HEK293 (cell line): ENCODE data around the gene PPP1R14C.
A peak's percentile ranks its signal among the peaks of the same experiment; 100 is the strongest.

ENCODE experiments used
- KLF7 ChIP-seq: fragments of 450-650 bp; formaldehyde crosslinking; IDR thresholded peaks from 2 replicates; pipeline ENCODE4 v1.5.1; 2016; ENCODE audit warnings: missing biosample characterization, missing genetic modification characterization, borderline replicate concordance
- RBAK ChIP-seq: fragments of 450-650 bp; formaldehyde crosslinking; IDR thresholded peaks from 2 replicates; pipeline ENCODE4 v1.5.1; 2016; ENCODE audit warnings: missing biosample characterization, missing genetic modification characterization
- SCRT1 ChIP-seq: fragments of 450-650 bp; formaldehyde crosslinking; IDR thresholded peaks from 2 replicates; pipeline ENCODE4 v1.5.1; 2016; ENCODE audit warnings: missing biosample characterization, missing genetic modification characterization, borderline replicate concordance
- SP7 ChIP-seq: fragments of 450-650 bp; formaldehyde crosslinking; IDR thresholded peaks from 2 replicates; pipeline ENCODE4 v1.5.1; 2016; ENCODE audit warnings: missing biosample characterization, missing genetic modification characterization
- TCF7L2 ChIP-seq: IDR thresholded peaks from 2 replicates; pipeline ENCODE4 v1.6.1; 2011; ENCODE audit warnings: low read depth, mild to moderate bottlenecking, inconsistent platforms, low read length, moderate library complexity, borderline replicate concordance
- YY2 ChIP-seq: fragments of 450-650 bp; formaldehyde crosslinking; IDR thresholded peaks from 2 replicates; pipeline ENCODE4 v1.5.1; 2016; ENCODE audit warnings: missing biosample characterization, missing genetic modification characterization
- ZBTB17 ChIP-seq: fragments of 450-650 bp; formaldehyde crosslinking; IDR thresholded peaks from 2 replicates; pipeline ENCODE4 v1.5.1; 2016; ENCODE audit warnings: missing biosample characterization, missing genetic modification characterization
- ZFP3 ChIP-seq: fragments of 450-650 bp; formaldehyde crosslinking; IDR thresholded peaks from 2 replicates; pipeline ENCODE4 v1.5.1; 2016; ENCODE audit warnings: low read depth, missing biosample characterization, missing genetic modification characterization
- ZNF157 ChIP-seq: fragments of 450-650 bp; formaldehyde crosslinking; IDR thresholded peaks from 2 replicates; pipeline ENCODE4 v1.5.1; 2016; ENCODE audit warnings: missing biosample characterization, missing genetic modification characterization
- ZNF2 ChIP-seq: fragments of 450-650 bp; formaldehyde crosslinking; IDR thresholded peaks from 2 replicates; pipeline ENCODE4 v1.5.1; 2016; ENCODE audit warnings: missing biosample characterization, missing genetic modification characterization
- ZNF239 ChIP-seq: fragments of 450-650 bp; formaldehyde crosslinking; IDR thresholded peaks from 2 replicates; pipeline ENCODE4 v1.5.1; 2016; ENCODE audit warnings: missing biosample characterization, missing genetic modification characterization
- ZNF274 ChIP-seq, 2 experiments: fragments of 200-500 bp in 1 of 2; fragments of 450-650 bp in 1 of 2; sonication (Bioruptor generic) in 1 of 2; formaldehyde crosslinking in 1 of 2; IDR thresholded peaks; 2 replicates each; pipeline versions ENCODE4 v1.5.1 to v1.6.1; 2014 to 2016; ENCODE audit warnings: borderline replicate concordance in 1 of 2, inconsistent platforms in 1 of 2, low read length in 1 of 2, missing biosample characterization in 1 of 2, missing genetic modification characterization in 1 of 2
- ZNF366 ChIP-seq: fragments of 450-650 bp; formaldehyde crosslinking; conservative IDR thresholded peaks from 2 replicates; pipeline ENCODE4 v1.5.1; 2016; ENCODE audit warnings: missing biosample characterization, missing genetic modification characterization
- ZNF391 ChIP-seq: fragments of 450-650 bp; formaldehyde crosslinking; IDR thresholded peaks from 2 replicates; pipeline ENCODE4 v1.5.1; 2016; ENCODE audit warnings: low read depth, missing biosample characterization, missing genetic modification characterization, borderline replicate concordance
- ZNF404 ChIP-seq: fragments of 450-650 bp; formaldehyde crosslinking; IDR thresholded peaks from 2 replicates; pipeline ENCODE4 v1.5.1; 2017; ENCODE audit warnings: missing biosample characterization, missing genetic modification characterization
- ZNF544 ChIP-seq: fragments of 450-650 bp; formaldehyde crosslinking; IDR thresholded peaks from 2 replicates; pipeline ENCODE4 v1.5.0; 2017; ENCODE audit warnings: missing biosample characterization, missing genetic modification characterization
- ZNF555 ChIP-seq: fragments of 450-650 bp; formaldehyde crosslinking; conservative IDR thresholded peaks from 2 replicates; pipeline ENCODE4 v1.5.1; 2017; ENCODE audit warnings: missing biosample characterization, mild to moderate bottlenecking, missing genetic modification characterization, inconsistent platforms
- ZNF629 ChIP-seq: fragments of 450-650 bp; formaldehyde crosslinking; IDR thresholded peaks from 2 replicates; pipeline ENCODE4 v1.5.1; 2017; ENCODE audit warnings: missing biosample characterization, missing genetic modification characterization
- ZNF660 ChIP-seq: fragments of 450-650 bp; IDR thresholded peaks from 2 replicates; pipeline ENCODE4 v1.5.1; 2018; ENCODE audit warnings: missing biosample characterization, mild to moderate bottlenecking, missing genetic modification characterization
- ZNF664 ChIP-seq: fragments of 450-650 bp; formaldehyde crosslinking; IDR thresholded peaks from 2 replicates; pipeline ENCODE4 v1.5.1; 2016; ENCODE audit warnings: missing biosample characterization, missing genetic modification characterization
- ZNF701 ChIP-seq: fragments of 450-650 bp; formaldehyde crosslinking; IDR thresholded peaks from 2 replicates; pipeline ENCODE4 v1.5.1; 2016; ENCODE audit warnings: missing biosample characterization, missing genetic modification characterization
- TF ChIP-seq, protein P1 (sequence below): fragments of 450-650 bp; formaldehyde crosslinking; IDR thresholded peaks from 2 replicates; pipeline ENCODE4 v1.5.0; 2017; ENCODE audit warnings: missing biosample characterization, missing genetic modification characterization, borderline replicate concordance
- TF ChIP-seq, protein P2 (sequence below): fragments of 450-650 bp; formaldehyde crosslinking; IDR thresholded peaks from 2 replicates; pipeline ENCODE4 v1.5.1; 2016; ENCODE audit warnings: missing biosample characterization, missing genetic modification characterization
- TF ChIP-seq, protein P3 (sequence below): fragments of 450-650 bp; formaldehyde crosslinking; IDR thresholded peaks from 2 replicates; pipeline ENCODE4 v1.5.1; 2016; ENCODE audit warnings: missing biosample characterization, missing genetic modification characterization
- TF ChIP-seq, protein P4 (sequence below): fragments of 450-650 bp; formaldehyde crosslinking; IDR thresholded peaks from 2 replicates; pipeline ENCODE4 v1.5.1; 2016; ENCODE audit warnings: missing biosample characterization, missing genetic modification characterization
- TF ChIP-seq, protein P5 (sequence below): fragments of 450-650 bp; formaldehyde crosslinking; IDR thresholded peaks from 2 replicates; pipeline ENCODE4 v1.5.1; 2016; ENCODE audit warnings: missing biosample characterization, missing genetic modification characterization
- TF ChIP-seq, protein P6 (sequence below): fragments of 450-650 bp; formaldehyde crosslinking; optimal IDR thresholded peaks from 2 replicates; pipeline ENCODE3; 2016; ENCODE audit warnings: missing biosample characterization, mild to moderate bottlenecking, missing genetic modification characterization

PPP1R14C gene

DNA sequence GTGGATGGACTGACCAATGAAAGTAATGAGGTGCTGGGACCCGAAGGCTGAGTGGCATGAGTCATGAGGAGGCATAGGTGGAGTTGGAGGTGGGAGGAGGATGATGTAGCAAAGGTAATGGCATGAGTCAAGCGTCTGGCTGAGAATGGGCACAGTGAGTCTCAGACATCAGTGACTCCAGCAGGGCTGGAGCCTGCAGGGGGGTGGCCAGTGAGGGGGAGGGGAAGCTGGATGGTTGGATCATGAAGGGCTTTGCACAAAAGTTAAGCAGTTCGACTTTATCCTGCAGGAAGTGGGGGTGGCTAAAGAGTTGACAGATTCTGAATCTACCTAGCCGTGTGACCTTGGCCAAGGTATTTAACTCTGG lies 127.0 kb downstream of the PPP1R14C start (continued):
- TF ChIP-seq, protein P1, sequence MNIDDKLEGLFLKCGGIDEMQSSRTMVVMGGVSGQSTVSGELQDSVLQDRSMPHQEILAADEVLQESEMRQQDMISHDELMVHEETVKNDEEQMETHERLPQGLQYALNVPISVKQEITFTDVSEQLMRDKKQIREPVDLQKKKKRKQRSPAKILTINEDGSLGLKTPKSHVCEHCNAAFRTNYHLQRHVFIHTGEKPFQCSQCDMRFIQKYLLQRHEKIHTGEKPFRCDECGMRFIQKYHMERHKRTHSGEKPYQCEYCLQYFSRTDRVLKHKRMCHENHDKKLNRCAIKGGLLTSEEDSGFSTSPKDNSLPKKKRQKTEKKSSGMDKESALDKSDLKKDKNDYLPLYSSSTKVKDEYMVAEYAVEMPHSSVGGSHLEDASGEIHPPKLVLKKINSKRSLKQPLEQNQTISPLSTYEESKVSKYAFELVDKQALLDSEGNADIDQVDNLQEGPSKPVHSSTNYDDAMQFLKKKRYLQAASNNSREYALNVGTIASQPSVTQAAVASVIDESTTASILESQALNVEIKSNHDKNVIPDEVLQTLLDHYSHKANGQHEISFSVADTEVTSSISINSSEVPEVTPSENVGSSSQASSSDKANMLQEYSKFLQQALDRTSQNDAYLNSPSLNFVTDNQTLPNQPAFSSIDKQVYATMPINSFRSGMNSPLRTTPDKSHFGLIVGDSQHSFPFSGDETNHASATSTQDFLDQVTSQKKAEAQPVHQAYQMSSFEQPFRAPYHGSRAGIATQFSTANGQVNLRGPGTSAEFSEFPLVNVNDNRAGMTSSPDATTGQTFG (tag by site-specific recombination), result no peak
- TF ChIP-seq ZNF2 (tag by site-specific recombination), result peak; percentile 23; the same call in 1 of the 2 replicates
- no peak for TF ChIP-seq ZNF404 (tag by site-specific recombination)
- TF ChIP-seq RBAK, result no peak
- no peak for TF ChIP-seq ZNF555
- TF ChIP-seq SCRT1 (tag by site-specific recombination), result no peak
- TF ChIP-seq, protein P2, sequence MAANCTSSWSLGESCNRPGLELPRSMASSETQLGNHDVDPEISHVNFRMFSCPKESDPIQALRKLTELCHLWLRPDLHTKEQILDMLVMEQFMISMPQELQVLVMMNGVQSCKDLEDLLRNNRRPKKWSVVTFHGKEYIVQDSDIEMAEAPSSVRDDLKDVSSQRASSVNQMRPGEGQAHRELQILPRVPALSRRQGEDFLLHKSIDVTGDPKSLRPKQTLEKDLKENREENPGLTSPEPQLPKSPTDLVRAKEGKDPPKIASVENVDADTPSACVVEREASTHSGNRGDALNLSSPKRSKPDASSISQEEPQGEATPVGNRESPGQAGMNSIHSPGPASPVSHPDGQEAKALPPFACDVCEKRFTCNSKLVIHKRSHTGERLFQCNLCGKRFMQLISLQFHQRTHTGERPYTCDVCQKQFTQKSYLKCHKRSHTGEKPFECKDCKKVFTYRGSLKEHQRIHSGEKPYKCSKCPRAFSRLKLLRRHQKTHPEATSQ (tag by site-specific recombination), result no peak
- TF ChIP-seq ZNF366 (tag by site-specific recombination), result peak; percentile 82; the same call in 1 of the 2 replicates
- no peak for TF ChIP-seq ZNF274 (IDR thresholded peaks at IDR 0.05; ENCODE audit: low read length)
- no peak for TF ChIP-seq ZNF274 (tag by site-specific recombination; IDR thresholded peaks at IDR 0.05; ENCODE audit: borderline replicate concordance)
- TF ChIP-seq, protein P3, sequence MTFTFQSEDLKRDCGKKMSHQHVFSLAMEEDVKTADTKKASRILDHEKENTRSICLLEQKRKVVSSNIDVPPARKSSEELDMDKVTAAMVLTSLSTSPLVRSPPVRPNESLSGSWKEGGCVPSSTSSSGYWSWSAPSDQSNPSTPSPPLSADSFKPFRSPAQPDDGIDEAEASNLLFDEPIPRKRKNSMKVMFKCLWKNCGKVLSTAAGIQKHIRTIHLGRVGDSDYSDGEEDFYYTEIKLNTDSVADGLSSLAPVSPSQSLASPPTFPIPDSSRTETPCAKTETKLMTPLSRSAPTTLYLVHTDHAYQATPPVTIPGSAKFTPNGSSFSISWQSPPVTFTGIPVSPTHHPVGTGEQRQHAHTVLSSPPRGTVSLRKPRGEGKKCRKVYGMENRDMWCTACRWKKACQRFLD (tag by site-specific recombination), result no peak
- TF ChIP-seq ZBTB17 (tag by site-specific recombination), result no peak
- TF ChIP-seq ZNF391 (tag by site-specific recombination), result no peak
- TF ChIP-seq ZNF701 (tag by site-specific recombination), result no peak
- TF ChIP-seq ZNF239, result no peak
- peak; percentile 85 for TF ChIP-seq ZNF629 (tag by site-specific recombination)
- TF ChIP-seq TCF7L2, result no peak
- TF ChIP-seq, protein P4, sequence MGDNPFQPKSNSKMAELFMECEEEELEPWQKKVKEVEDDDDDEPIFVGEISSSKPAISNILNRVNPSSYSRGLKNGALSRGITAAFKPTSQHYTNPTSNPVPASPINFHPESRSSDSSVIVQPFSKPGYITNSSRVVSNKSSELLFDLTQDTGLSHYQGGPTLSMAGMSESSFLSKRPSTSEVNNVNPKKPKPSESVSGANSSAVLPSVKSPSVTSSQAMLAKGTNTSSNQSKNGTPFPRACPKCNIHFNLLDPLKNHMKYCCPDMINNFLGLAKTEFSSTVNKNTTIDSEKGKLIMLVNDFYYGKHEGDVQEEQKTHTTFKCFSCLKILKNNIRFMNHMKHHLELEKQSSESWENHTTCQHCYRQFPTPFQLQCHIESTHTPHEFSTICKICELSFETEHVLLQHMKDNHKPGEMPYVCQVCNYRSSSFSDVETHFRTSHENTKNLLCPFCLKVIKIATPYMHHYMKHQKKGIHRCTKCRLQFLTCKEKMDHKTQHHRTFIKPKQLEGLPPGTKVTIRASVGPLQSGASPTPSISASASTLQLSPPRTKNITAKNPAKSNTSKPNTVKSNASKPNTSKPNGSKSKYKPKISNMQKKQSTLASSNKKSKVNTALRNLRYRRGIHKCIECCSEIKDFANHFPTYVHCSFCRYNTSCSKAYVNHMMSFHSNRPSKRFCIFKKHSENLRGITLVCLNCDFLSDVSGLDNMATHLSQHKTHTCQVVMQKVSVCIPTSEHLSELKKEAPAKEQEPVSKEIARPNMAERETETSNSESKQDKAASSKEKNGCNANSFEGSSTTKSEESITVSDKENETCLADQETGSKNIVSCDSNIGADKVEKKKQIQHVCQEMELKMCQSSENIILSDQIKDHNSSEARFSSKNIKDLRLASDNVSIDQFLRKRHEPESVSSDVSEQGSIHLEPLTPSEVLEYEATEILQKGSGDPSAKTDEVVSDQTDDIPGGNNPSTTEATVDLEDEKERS (tag by site-specific recombination), result no peak
- peak; percentile 71; the same call in 1 of the 2 replicates for TF ChIP-seq ZNF660 (tag by site-specific recombination)
- TF ChIP-seq ZNF664 (tag by site-specific recombination), result no peak
- TF ChIP-seq, protein P5, sequence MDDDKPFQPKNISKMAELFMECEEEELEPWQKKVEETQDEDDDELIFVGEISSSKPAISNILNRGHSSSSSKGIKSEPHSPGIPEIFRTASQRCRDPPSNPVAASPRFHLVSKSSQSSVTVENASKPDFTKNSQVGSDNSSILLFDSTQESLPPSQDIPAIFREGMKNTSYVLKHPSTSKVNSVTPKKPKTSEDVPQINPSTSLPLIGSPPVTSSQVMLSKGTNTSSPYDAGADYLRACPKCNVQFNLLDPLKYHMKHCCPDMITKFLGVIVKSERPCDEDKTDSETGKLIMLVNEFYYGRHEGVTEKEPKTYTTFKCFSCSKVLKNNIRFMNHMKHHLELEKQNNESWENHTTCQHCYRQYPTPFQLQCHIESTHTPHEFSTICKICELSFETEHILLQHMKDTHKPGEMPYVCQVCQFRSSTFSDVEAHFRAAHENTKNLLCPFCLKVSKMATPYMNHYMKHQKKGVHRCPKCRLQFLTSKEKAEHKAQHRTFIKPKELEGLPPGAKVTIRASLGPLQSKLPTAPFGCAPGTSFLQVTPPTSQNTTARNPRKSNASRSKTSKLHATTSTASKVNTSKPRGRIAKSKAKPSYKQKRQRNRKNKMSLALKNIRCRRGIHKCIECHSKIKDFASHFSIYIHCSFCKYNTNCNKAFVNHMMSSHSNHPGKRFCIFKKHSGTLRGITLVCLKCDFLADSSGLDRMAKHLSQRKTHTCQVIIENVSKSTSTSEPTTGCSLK (tag by site-specific recombination), result no peak
- no peak for TF ChIP-seq ZNF544 (tag by site-specific recombination)
- TF ChIP-seq ZNF157 (tag by site-specific recombination), result no peak
- no peak for TF ChIP-seq YY2
- no peak for TF ChIP-seq KLF7 (tag by site-specific recombination)
- peak; percentile 92 for TF ChIP-seq SP7 (tag by site-specific recombination)
- no peak for TF ChIP-seq ZFP3
- TF ChIP-seq, protein P6, sequence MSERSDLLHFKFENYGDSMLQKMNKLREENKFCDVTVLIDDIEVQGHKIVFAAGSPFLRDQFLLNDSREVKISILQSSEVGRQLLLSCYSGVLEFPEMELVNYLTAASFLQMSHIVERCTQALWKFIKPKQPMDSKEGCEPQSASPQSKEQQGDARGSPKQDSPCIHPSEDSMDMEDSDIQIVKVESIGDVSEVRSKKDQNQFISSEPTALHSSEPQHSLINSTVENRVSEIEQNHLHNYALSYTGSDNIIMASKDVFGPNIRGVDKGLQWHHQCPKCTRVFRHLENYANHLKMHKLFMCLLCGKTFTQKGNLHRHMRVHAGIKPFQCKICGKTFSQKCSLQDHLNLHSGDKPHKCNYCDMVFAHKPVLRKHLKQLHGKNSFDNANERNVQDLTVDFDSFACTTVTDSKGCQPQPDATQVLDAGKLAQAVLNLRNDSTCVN (tag by site-specific recombination), result no peak
